WTC11 (cell line): ENCODE measurements around the gene ATP2B3. TPM values are rescaled to one million over a fixed set of nuclear protein-coding genes. Genes with fewer than 3 reads are reported as not detected.

ENCODE experiments used
- ATAC-seq: fragments of 200-7000 bp; cut with Tn5 transposase; 2 replicates; pipeline ENCODE4 v1.10.0; 2021; ENCODE audit warnings: mild to moderate bottlenecking, moderate library complexity
- CTCF ChIA-PET: fragments of 300-600 bp; sonication (Branson Sonifier 250); formaldehyde crosslinking; loops from one replicate; lab custom pipeline; 2021; ENCODE audit warnings: antibody characterized with exemption; lab: Charles Lee
- POLR2A ChIA-PET: fragments of 350-600 bp; sonication (Branson Sonifier 250); formaldehyde crosslinking; loops from one replicate; lab custom pipeline; 2021; ENCODE audit warnings: antibody characterized with exemption; lab: Charles Lee
- DNase-seq: peaks from one replicate; pipeline ENCODE4 v3.0.0; 2021; ENCODE audit warnings: low spot score
- H3K27ac Mint-ChIP-seq: 2 replicates; pipeline ENCODE4 v1.8.0; 2021; ENCODE audit warnings: mixed read lengths
- H3K27me3 Mint-ChIP-seq: 2 replicates; pipeline ENCODE4 v1.8.0; 2021; ENCODE audit warnings: low read depth, mild to moderate bottlenecking, moderate library complexity, mixed read lengths
- H3K36me3 Mint-ChIP-seq: 2 replicates; pipeline ENCODE4 v1.8.0; 2021; ENCODE audit warnings: mixed read lengths
- H3K4me1 Mint-ChIP-seq: 2 replicates; pipeline ENCODE4 v1.8.0; 2022; ENCODE audit warnings: mixed read lengths
- H3K4me3 Mint-ChIP-seq: 2 replicates; pipeline ENCODE4 v1.8.0; 2021; ENCODE audit warnings: mild to moderate bottlenecking, moderate library complexity, mixed read lengths
- H3K9me3 Mint-ChIP-seq: 2 replicates; pipeline ENCODE4 v1.8.0; 2021; ENCODE audit warnings: mixed read lengths
- AFF4 ChIP-seq: sonication (generic); formaldehyde crosslinking; IDR thresholded peaks from 2 replicates; pipeline ENCODE4 v1.8.1; 2023; ENCODE audit warnings: mild to moderate bottlenecking, missing genetic modification reagents, borderline replicate concordance
- EMX1 ChIP-seq: fragments of 250-450 bp; sonication (Bioruptor Pico); IDR thresholded peaks from 2 replicates; pipeline ENCODE4 v1.8.0; 2021; ENCODE audit warnings: mild to moderate bottlenecking
- ESRRA ChIP-seq: sonication (generic); formaldehyde crosslinking; IDR thresholded peaks from 2 replicates; pipeline ENCODE4 v1.8.1; 2022; ENCODE audit warnings: mild to moderate bottlenecking, missing genetic modification reagents, borderline replicate concordance
- ETV6 ChIP-seq: sonication (generic); formaldehyde crosslinking; IDR thresholded peaks from 2 replicates; pipeline ENCODE4 v1.8.1; 2022; ENCODE audit warnings: mild to moderate bottlenecking, missing genetic modification reagents
- FOXK1 ChIP-seq: sonication (generic); formaldehyde crosslinking; IDR thresholded peaks from 2 replicates; pipeline ENCODE4 v1.8.0; 2022; ENCODE audit warnings: mild to moderate bottlenecking, moderate library complexity, missing genetic modification reagents
- GRHL2 ChIP-seq: fragments of 250-450 bp; sonication (Bioruptor Pico); IDR thresholded peaks from 2 replicates; pipeline ENCODE4 v1.8.0; 2022; ENCODE audit warnings: mild to moderate bottlenecking, moderate library complexity; ENCODE audit not compliant: insufficient replicate concordance, severe bottlenecking
- GTF2I ChIP-seq: fragments of 250-450 bp; sonication (Bioruptor Pico); conservative IDR thresholded peaks from 2 replicates; pipeline ENCODE4 v1.4.0; 2021; ENCODE audit warnings: mild to moderate bottlenecking
- HMGXB4 ChIP-seq: sonication (generic); formaldehyde crosslinking; IDR thresholded peaks from 2 replicates; pipeline ENCODE4 v1.8.1; 2023; ENCODE audit warnings: mild to moderate bottlenecking, moderate library complexity, missing genetic modification reagents
- NFE2L1 ChIP-seq: sonication (generic); formaldehyde crosslinking; IDR thresholded peaks from 2 replicates; pipeline ENCODE4 v1.8.1; 2023; ENCODE audit warnings: missing genetic modification reagents
- PREB ChIP-seq: sonication (generic); formaldehyde crosslinking; IDR thresholded peaks from 2 replicates; pipeline ENCODE4 v1.8.1; 2022; ENCODE audit warnings: mild to moderate bottlenecking, missing genetic modification reagents, moderate library complexity, borderline replicate concordance
- RORB ChIP-seq: fragments of 250-450 bp; sonication (Bioruptor Pico); IDR thresholded peaks from 2 replicates; pipeline ENCODE4 v1.9.0; 2021; ENCODE audit warnings: mild to moderate bottlenecking
- SP1 ChIP-seq: sonication (generic); formaldehyde crosslinking; conservative IDR thresholded peaks from 2 replicates; pipeline ENCODE4 v1.8.1; 2022; ENCODE audit warnings: missing genetic modification reagents
- TCF7 ChIP-seq: sonication (generic); formaldehyde crosslinking; IDR thresholded peaks from 2 replicates; pipeline ENCODE4 v1.8.0; 2022; ENCODE audit warnings: mild to moderate bottlenecking, low read depth, missing genetic modification reagents, moderate library complexity
- TEAD1 ChIP-seq: sonication (generic); formaldehyde crosslinking; IDR thresholded peaks from 2 replicates; pipeline ENCODE4 v1.8.0; 2022; ENCODE audit warnings: mild to moderate bottlenecking, missing genetic modification reagents
- USF2 ChIP-seq: sonication (generic); formaldehyde crosslinking; IDR thresholded peaks from 2 replicates; pipeline ENCODE4 v1.8.1; 2023; ENCODE audit warnings: mild to moderate bottlenecking, missing genetic modification reagents, moderate library complexity
- ZNF423 ChIP-seq: fragments of 250-450 bp; sonication (Bioruptor Pico); IDR thresholded peaks from 2 replicates; pipeline ENCODE4 v2.1.2; 2022; ENCODE audit warnings: mild to moderate bottlenecking, moderate library complexity
- ZNF532 ChIP-seq: fragments of 250-450 bp; sonication (Bioruptor Pico); IDR thresholded peaks from 2 replicates; pipeline ENCODE4 v1.9.0; 2021; ENCODE audit warnings: mild to moderate bottlenecking, borderline replicate concordance
- total RNA-seq: library from RNA; stranded (reverse); gene quantifications from 3 replicates; pipeline ENCODE4 v1.2.3, GENCODE V29; 2021
- TF ChIP-seq, protein P1 (sequence below): sonication (generic); formaldehyde crosslinking; conservative IDR thresholded peaks from 2 replicates; pipeline ENCODE4 v1.8.1; 2023; ENCODE audit warnings: mild to moderate bottlenecking, low read depth, missing genetic modification reagents, moderate library complexity
- TF ChIP-seq, protein P2 (sequence below): fragments of 250-450 bp; sonication (Bioruptor Pico); IDR thresholded peaks from 2 replicates; pipeline ENCODE4 v1.9.0; 2021; ENCODE audit warnings: mild to moderate bottlenecking
- TF ChIP-seq, protein P3 (sequence below): sonication (generic); formaldehyde crosslinking; IDR thresholded peaks from 2 replicates; pipeline ENCODE4 v1.8.0; 2022; ENCODE audit warnings: mild to moderate bottlenecking, missing genetic modification reagents

ATP2B3 gene
- total RNA-seq, 1 experiment from 2014 or later = 0.28 TPM

- H3K4me1 Mint-ChIP-seq = peaks cover 8% of the 10 kb centered on the region; the same call in 1 of the 2 replicates
- no peaks in the 10 kb centered on the region for H3K9me3 Mint-ChIP-seq
- H3K27me3 Mint-ChIP-seq = no peaks in the 10 kb centered on the region
- CTCF ChIA-PET = interaction anchor here (1.0 to 2.1 kb wide), 3 partner anchors 13 to 18 kb away, joined by 4 to 8 read pairs (median 6); no protein-coding TSS in a partner anchor
- DNase-seq = no peak
- TF ChIP-seq NFE2L1 = no peak
- TF ChIP-seq, protein P1, sequence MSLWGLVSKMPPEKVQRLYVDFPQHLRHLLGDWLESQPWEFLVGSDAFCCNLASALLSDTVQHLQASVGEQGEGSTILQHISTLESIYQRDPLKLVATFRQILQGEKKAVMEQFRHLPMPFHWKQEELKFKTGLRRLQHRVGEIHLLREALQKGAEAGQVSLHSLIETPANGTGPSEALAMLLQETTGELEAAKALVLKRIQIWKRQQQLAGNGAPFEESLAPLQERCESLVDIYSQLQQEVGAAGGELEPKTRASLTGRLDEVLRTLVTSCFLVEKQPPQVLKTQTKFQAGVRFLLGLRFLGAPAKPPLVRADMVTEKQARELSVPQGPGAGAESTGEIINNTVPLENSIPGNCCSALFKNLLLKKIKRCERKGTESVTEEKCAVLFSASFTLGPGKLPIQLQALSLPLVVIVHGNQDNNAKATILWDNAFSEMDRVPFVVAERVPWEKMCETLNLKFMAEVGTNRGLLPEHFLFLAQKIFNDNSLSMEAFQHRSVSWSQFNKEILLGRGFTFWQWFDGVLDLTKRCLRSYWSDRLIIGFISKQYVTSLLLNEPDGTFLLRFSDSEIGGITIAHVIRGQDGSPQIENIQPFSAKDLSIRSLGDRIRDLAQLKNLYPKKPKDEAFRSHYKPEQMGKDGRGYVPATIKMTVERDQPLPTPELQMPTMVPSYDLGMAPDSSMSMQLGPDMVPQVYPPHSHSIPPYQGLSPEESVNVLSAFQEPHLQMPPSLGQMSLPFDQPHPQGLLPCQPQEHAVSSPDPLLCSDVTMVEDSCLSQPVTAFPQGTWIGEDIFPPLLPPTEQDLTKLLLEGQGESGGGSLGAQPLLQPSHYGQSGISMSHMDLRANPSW (CRISPR knock-in tag) = no peak
- no peak for TF ChIP-seq AFF4 (CRISPR knock-in tag)
- TF ChIP-seq ZNF532 (CRISPR knock-in tag) = no peak
- TF ChIP-seq, protein P2, sequence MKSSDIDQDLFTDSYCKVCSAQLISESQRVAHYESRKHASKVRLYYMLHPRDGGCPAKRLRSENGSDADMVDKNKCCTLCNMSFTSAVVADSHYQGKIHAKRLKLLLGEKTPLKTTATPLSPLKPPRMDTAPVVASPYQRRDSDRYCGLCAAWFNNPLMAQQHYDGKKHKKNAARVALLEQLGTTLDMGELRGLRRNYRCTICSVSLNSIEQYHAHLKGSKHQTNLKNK = no peak
- no peak for TF ChIP-seq HMGXB4 (CRISPR knock-in tag)
- no peak for TF ChIP-seq PREB
- no peak for TF ChIP-seq GTF2I
- TF ChIP-seq TEAD1 = no peak
- no peak for TF ChIP-seq SP1 (CRISPR knock-in tag)
- TF ChIP-seq USF2 (CRISPR knock-in tag) = no peak
- TF ChIP-seq EMX1 = no peak
- TF ChIP-seq, protein P3, sequence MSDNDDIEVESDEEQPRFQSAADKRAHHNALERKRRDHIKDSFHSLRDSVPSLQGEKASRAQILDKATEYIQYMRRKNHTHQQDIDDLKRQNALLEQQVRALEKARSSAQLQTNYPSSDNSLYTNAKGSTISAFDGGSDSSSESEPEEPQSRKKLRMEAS (CRISPR knock-in tag) = no peak
- TF ChIP-seq RORB = no peak
- no peak for TF ChIP-seq FOXK1 (CRISPR knock-in tag)
- TF ChIP-seq ZNF423 (CRISPR knock-in tag) = no peak
- no peak for TF ChIP-seq ETV6 (CRISPR knock-in tag)
- TF ChIP-seq GRHL2 (CRISPR knock-in tag) = no peak
- TF ChIP-seq TCF7 (CRISPR knock-in tag) = no peak
- no peak for TF ChIP-seq ESRRA (CRISPR knock-in tag)
- no peak overlapping the region for H3K27ac Mint-ChIP-seq
- no peak for ATAC-seq
- POLR2A ChIA-PET = no interaction called here
- H3K4me3 Mint-ChIP-seq = no peak overlapping the region
- H3K36me3 Mint-ChIP-seq = no peaks in the 10 kb centered on the region
Measured at GRCh38 chrX:153494061-153494460, 23.4 kb upstream of the ATP2B3 start.
